KOPT-K1 (cell line): Measurements from ENCODE around the gene VMAC.

Experiments used
- H3K27ac ChIP-seq: fragments of 200-600 bp; sonication (generic); 2 replicates; pipeline ENCODE4 v1.5.1; 2016; ENCODE audit warnings: antibody characterized with exemption, mild to moderate bottlenecking, low read depth, low read length; ENCODE audit not compliant: poor library complexity, severe bottlenecking
- H3K36me3 ChIP-seq: fragments of 200-600 bp; sonication (generic); 2 replicates; pipeline ENCODE4 v1.5.1; 2017; ENCODE audit warnings: antibody characterized with exemption, mild to moderate bottlenecking, low read length, moderate library complexity; ENCODE audit not compliant: insufficient read depth
- H3K9me3 ChIP-seq: fragments of 200-600 bp; sonication (generic); 2 replicates; pipeline ENCODE4 v1.5.1; 2017; ENCODE audit warnings: antibody characterized with exemption, low read length, mild to moderate bottlenecking; ENCODE audit not compliant: insufficient read depth, poor library complexity, severe bottlenecking

Gene VMAC

DNA sequence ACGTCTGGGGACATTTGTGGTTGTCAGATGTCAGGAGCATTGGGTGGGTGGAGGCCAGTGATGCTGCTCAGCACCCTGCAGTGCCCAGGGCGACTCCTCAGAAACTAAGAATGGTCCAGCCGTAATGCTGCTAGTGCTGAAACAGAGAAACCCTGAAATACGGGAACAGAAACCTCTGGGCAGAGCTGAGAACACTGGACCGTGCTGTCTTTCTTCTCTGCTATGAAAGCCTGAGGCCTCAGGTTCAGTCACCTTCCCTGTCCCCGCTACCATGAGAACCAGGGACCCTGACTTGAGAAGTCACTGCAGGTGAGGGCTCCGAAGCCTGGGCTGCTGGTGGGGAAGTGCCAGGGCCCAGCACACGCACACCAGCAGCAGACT lies 22.8 kb downstream of the VMAC start:
- H3K27ac ChIP-seq = no peak overlapping the region
- H3K36me3 ChIP-seq = peaks cover 99% of the 10 kb centered on the region
- H3K9me3 ChIP-seq = no peaks in the 10 kb centered on the region

DNA sequence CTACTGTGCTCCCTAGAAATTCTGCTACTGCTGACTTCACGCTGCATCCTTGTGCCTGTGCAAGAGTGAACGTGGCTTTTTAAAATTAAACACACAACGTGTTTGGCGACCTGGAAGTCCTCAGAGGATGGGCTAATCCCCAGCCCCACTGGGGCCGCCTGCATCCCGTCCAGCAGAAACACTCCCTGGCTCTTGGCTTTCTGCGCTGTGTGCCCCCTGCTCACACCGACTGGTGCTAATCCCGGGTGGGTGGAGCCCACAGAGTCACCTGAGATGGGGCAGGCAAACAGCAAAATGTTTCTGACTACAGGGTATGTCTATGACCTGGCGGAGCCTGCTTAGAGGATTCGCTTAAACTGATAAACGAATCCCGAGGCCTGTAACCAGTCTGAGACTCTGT lies 24.5 kb downstream of the VMAC start:
- Histone ChIP-seq H3K27ac (no peak overlapping the region), H3K36me3 (peaks cover 99% of the 10 kb centered on the region), H3K9me3 (no peaks in the 10 kb centered on the region)

GRCh38 chr19:5929625-5930024 lies 25.0 kb downstream of the VMAC start:
- H3K27ac ChIP-seq = no peak overlapping the region
- H3K9me3 ChIP-seq = no peaks in the 10 kb centered on the region
- H3K36me3 ChIP-seq = peaks cover 95% of the 10 kb centered on the region

GRCh38 chr19:5931251-5931650 lies 26.6 kb downstream of the VMAC start:
- Histone ChIP-seq H3K9me3 (no peaks in the 10 kb centered on the region), H3K36me3 (peaks cover 88% of the 10 kb centered on the region), H3K27ac (no peak overlapping the region)

GRCh38 chr19:5932146-5932545 lies 27.5 kb downstream of the VMAC start:
- peaks cover 88% of the 10 kb centered on the region for H3K36me3 ChIP-seq
- no peaks in the 10 kb centered on the region for H3K9me3 ChIP-seq
- H3K27ac ChIP-seq = no peak overlapping the region

GRCh38 chr19:5932609-5933262 lies 28.1 kb downstream of the VMAC start:
- Histone ChIP-seq H3K9me3 (no peaks in the 10 kb centered on the region), H3K36me3 (peaks cover 88% of the 10 kb centered on the region), H3K27ac (no peak overlapping the region)

GRCh38 chr19:5933391-5934068 lies 28.9 kb downstream of the VMAC start:
- peaks cover 88% of the 10 kb centered on the region for H3K36me3 ChIP-seq

GRCh38 chr19:5934069-5934401 lies 29.4 kb downstream of the VMAC start:
- H3K27ac ChIP-seq = no peak overlapping the region
- peaks cover 88% of the 10 kb centered on the region for H3K36me3 ChIP-seq

More at GRCh38 chr19:5933391-5934068, 28.9 kb downstream of the VMAC start:
- H3K9me3 ChIP-seq = no peaks in the 10 kb centered on the region
- no peak overlapping the region for H3K27ac ChIP-seq

DNA sequence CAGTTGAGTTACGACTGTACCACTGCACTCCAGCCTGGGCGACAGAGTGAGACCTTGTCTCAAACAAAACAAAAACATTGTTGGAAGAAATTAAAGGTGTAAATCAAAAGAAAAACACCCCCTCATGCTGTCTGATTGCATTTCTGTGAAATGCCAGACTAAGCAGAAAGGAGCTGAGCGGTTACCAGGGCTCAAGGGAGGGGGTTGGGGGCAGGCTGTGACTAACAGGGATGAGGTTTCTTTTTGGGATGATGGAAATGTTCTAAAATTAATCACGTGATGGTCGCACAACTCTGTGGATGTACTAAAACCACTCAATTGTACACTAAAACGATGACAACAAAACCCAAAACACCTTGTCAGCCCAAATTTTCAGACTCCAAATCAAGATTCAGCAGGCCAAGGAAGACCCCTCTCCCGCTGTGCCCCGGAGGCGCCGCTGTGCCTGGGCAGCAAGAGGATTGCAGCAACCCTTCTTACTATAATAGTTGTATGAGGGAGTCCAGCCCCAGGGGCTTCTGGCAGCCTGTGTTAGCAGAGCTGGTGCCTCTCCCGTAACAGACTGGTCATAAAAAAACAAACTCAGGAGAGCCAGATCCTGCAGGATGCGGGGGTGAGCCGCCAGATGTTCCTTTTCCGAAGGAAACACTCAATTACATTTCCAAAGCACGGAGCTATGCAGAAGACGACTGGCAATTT lies 30.3 kb downstream of the VMAC start:
- Histone ChIP-seq H3K36me3 (peaks cover 88% of the 10 kb centered on the region), H3K9me3 (no peaks in the 10 kb centered on the region), H3K27ac (no peak overlapping the region)

More at GRCh38 chr19:5934069-5934401, 29.4 kb downstream of the VMAC start:
- no peaks in the 10 kb centered on the region for H3K9me3 ChIP-seq

DNA sequence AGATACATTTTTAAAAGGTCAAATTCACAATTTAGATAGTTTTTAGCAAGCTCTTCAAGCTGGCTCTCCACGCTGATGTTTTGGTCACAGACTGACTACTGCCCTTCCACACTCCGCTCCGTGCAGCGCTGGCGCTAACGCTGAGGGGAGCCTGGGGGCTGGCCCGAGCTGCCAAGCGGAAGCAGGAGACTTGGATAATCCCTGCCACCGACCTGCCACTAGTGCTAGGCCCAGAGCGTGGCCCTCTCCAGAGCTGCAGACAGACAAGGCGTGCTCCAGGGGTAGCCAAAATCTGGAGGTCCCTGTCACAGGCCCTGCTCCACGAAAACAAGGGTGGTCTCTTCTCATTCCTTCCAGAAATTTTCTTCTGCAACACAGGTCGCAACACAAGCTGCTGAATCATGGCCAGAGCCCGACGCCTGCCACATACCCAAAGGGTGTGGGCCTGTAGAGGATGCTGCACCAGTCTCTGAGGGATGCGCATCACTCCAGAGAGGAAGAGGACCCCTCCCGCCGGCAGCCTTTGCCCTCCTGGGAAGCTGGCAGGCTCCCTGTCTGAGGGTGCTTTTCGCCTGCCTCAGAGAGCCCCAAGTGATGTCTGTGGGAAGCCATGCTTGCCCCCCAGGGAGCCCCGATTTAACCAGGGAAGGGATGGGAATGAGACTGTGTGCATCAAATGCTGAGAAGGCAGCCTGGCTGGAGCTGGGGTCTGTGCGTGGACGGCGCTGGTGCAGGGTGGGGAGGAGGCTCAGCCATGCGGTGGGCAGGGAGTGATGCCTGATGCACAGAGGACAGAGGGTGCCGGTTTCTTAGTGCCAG lies 31.0 kb downstream of the VMAC start:
- no peak overlapping the region for H3K27ac ChIP-seq
- H3K36me3 ChIP-seq = peaks cover 88% of the 10 kb centered on the region
- H3K9me3 ChIP-seq = no peaks in the 10 kb centered on the region

- H3K9me3 ChIP-seq = no peaks in the 10 kb centered on the region
- peaks cover 88% of the 10 kb centered on the region for H3K36me3 ChIP-seq
- H3K27ac ChIP-seq = no peak overlapping the region
Measured at GRCh38 chr19:5936292-5936592, 31.6 kb downstream of the VMAC start.

- Histone ChIP-seq H3K27ac (no peak overlapping the region), H3K36me3 (peaks cover 88% of the 10 kb centered on the region)
Measured at GRCh38 chr19:5937550-5937949, 32.9 kb downstream of the VMAC start.

DNA sequence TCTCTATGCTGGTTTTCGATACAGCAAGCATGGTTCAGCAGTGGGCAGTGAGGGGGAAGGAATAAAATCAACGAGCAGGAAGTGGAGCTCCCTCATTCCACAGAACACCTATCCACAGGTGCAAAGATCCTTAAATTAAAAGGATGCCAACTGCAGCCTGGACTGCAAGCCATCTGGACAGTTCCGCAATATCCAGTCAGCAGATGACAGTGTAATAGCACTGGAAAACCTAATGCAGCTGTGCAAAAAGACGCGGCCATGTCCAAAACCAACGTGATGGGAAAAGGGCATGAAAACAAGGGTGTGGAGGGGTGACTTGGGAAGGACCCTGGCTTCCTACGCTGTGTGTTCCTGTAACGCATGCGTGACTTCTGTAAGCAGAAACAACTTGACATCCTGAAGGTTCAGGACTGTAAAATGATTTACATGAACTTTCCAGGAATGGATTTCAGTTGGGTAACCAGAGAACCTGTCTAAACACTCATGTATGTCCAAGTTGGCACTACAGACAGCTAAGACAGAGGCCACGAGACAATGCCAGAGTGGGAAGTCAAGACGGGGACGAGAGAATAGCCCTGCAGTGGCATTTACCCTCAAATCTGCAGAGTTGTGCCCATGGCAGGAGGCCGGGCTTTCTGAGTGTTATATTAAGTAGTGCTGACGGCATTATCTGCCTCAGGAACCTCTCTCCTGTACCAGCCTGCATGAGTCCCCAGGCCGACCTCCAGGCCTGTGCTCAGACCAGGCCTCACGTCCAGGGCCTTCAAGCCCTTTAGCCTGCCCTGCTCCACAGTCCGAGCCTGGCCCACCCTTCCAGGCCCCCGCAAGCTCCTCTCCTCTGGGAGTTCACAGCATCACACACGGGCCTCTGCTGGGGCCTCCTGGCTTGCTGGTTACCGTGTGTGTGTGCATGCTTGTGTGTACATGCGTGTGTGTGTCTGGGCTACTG lies 35.9 kb downstream of the VMAC start:
- Histone ChIP-seq H3K36me3 (peaks cover 92% of the 10 kb centered on the region), H3K27ac (no peak overlapping the region), H3K9me3 (no peaks in the 10 kb centered on the region)

More at GRCh38 chr19:5937550-5937949, 32.9 kb downstream of the VMAC start:
- no peaks in the 10 kb centered on the region for H3K9me3 ChIP-seq

- peaks cover 92% of the 10 kb centered on the region for H3K36me3 ChIP-seq
- H3K9me3 ChIP-seq = no peaks in the 10 kb centered on the region
- H3K27ac ChIP-seq = no peak overlapping the region
Measured at GRCh38 chr19:5941673-5942072, 37.0 kb downstream of the VMAC start.
